HL-60 (cell line): ENCODE measurements around the gene SPTBN1.

ENCODE experiments used
- CTCF ChIP-seq: IDR thresholded peaks from one replicate; pipeline ENCODE4 v1.5.1; 2011; ENCODE audit warnings: low read length, control low read depth, inconsistent platforms; ENCODE audit not compliant: insufficient read depth
- GABPA ChIP-seq: IDR thresholded peaks from 2 replicates; pipeline ENCODE4 v1.6.1; 2012; ENCODE audit warnings: low read depth
- POLR2AphosphoS5 ChIP-seq: IDR thresholded peaks from 2 replicates; pipeline ENCODE4 v1.6.1; 2012; ENCODE audit warnings: low read depth
- REST ChIP-seq: IDR thresholded peaks from 2 replicates; pipeline ENCODE4 v1.6.1; 2012; ENCODE audit warnings: low read depth; ENCODE audit not compliant: insufficient replicate concordance
- SPI1 ChIP-seq: IDR thresholded peaks from 2 replicates; pipeline ENCODE4 v1.6.1; 2012; ENCODE audit warnings: low read depth, mild to moderate bottlenecking, borderline replicate concordance

- no peak for TF ChIP-seq POLR2AphosphoS5
- TF ChIP-seq CTCF = no peak
- TF ChIP-seq REST = no peak
- no peak for TF ChIP-seq GABPA
- TF ChIP-seq SPI1 = no peak
Observed at GRCh38 chr2:54477896-54478295, 21.8 kb downstream of the SPTBN1 start.
